Left ventricle myocardium superior (tissue), 1 donor: ENCODE data around the gene NACC2. TPM values are rescaled to one million over a fixed set of nuclear protein-coding genes. Genes with fewer than 3 reads are reported as not detected.
"Not testable (repeated sequence)": the region's sequence is repeated elsewhere in the genome, so short reads cannot be mapped to it uniquely, and the experiment has no call there.

Experiments used
- ATAC-seq: fragments of 200-7000 bp; cut with Tn5 transposase; one replicate; pipeline ENCODE4 v1.9.1; 2020; ENCODE audit warnings: mild to moderate bottlenecking, moderate library complexity
- DNase-seq: peaks from one replicate; pipeline ENCODE4 v3.0.0-alpha.2; 2020
- intact Hi-C: fragments of 100-400 bp; cut with micrococcal nuclease; formaldehyde crosslinking; loops from one replicate; pipeline ENCODE4 v1.11.0; 2022
- total RNA-seq: library from RNA; stranded (reverse); fragmentation: NEBNext Ultra II Directional; extraction: Animal tissue kit (Norgen Biotek cat#: 25700); gene quantifications from one replicate; pipeline ENCODE4 v1.2.1, GENCODE V29; 2021
- donor health status: DM: no; HTN: yes; CAD: no; lungs with severe emphysema.

Gene NACC2
- total RNA-seq, 1 donor from 2014 or later: 39.1 TPM

DNA sequence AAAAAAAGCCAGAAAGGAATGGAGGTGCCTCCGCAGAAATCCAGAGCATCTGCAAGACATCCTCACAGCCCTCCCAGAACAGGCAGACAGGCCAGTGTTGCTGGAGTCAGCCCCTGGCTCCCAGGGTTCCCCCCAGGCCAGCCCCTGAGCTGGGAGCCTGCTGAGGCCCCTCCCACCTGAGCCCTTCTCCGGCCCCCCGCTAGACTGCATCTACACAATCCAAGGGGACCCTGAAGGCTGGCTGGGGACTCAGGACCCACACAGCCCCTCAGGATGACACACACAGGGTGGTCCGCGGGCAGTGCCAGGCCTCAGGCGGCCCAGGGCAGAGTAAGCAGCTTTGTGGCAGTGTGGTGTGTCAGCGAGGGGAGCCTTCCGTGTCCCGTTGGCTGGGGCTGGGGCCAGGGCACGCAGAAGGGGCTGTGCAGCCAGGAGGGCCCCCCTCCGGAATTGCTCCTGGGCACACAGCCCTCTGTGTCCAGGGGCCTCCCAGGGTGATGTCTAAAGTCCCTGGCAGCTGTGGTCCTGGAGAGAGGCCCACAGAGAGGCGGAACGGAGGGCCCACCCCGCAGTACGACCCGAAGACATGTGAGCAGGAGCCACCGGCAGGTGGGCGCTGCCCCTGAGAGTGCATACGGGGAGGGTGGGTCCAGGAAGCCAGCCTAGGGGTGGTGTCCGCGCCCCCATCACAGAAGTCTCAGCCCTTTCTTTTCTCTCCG is 20.7 kb upstream of the NACC2 start:
- DNase-seq (no peak), ATAC-seq (no peak)
- intact Hi-C loops: no loop called here

DNA sequence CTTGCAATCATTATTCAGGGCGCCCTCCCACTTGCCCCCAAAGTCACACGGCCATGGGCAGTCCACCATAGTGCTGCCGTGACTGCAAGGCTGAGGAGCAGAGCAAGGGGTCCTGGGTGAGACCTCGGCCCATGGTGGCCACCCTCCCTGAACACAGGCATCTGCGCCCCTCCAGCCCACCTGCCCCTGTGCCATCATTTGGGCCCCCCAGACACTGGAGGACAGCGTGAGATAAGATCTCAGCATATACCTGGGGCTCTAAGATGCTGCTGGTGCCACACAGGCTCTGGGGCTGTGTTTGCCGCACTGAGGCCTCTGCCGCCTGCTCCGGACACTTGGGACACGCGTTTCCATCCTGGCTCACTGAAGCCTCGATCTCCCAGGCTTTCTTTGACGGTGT is 20.1 kb upstream of the NACC2 start:
- intact Hi-C loops: no loop called here
- no peak for ATAC-seq
- no peak for DNase-seq

DNA sequence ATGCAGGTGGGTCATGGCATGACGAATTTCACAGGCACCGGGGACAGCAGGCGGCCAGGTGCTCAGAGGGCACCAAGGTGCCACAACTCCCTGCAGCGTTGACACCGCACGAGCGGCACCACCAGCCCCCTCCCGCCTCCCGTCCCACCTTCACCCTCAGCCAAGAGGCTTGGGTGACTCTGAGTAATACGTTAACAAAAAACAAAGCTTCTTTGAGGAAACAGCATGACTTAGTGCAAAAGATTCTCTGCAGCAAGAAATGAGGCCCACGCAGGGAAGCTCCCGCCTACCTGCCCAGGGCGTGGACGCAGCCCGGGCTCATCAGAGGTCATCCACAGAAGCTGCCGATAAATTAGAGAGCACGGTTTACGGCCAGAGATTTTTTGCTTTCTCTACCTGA is 19.5 kb upstream of the NACC2 start:
- ATAC-seq (no peak), DNase-seq (no peak)
- intact Hi-C loops: no loop called here

DNA sequence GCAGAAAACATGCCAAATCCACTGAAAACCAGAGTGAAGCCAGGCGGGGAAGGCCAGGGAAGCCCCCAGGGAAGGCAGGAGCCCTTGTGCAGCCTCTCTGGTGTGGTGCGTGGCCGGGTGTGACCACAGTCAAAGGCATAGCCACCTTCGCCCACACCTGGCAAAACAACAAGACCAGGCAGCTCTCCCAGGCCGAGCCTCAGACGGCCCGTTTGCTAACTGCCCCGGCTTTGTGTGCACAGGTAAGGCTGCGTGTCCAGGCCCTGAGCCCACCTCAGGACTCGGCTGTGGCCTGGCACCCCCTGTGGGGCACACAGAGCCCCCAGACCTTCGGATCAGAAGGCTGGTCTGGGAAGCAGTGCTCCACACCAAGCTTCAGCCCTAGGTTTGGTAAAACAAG is 17.5 kb upstream of the NACC2 start:
- ATAC-seq: no peak
- no peak for DNase-seq
- intact Hi-C loops: no loop called here

DNA sequence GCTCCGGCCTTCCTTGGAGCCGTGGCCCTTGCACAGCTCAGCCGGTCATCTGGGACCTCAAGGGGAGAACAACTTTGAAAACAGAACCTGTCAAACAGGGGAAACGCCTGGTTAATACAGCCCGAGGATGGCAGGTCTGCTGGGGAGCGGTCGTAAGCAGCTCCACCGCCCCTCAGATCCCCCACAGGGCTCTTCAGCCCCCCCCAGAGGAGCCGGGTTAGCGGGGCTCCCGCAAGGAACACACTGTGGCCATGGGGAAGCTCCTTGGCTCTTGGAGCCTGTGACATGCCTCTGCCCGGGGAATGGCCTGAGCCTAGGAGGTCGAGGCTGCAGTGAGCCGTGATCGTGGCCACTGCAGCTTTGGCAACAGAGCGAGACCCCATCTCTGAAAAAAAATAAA is 16.8 kb upstream of the NACC2 start:
- intact Hi-C loops: no loop called here
- ATAC-seq: no peak
- no peak for DNase-seq

DNA sequence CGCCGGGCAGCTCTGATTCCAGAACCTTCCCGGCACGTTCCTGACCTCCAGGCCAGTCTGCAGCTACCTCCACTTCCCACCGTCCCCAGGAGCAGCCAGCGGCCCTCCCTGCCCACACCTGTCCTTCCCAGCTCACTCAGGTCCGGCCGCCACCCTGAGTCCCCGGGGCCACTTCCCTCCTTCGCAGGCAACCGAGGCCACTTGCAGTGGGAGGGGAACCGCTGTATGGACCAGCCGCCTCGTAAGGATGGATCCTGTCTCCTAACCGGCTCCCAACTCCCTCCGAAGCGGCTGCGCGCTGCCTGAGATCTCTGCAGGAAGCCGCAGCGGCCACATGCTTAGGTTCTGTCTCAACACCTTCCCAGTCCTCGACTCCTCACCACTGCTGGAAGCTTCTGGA is 16.1 kb upstream of the NACC2 start:
- DNase-seq (peak; percentile 42), ATAC-seq (no peak)
- intact Hi-C loops: no loop called here

DNA sequence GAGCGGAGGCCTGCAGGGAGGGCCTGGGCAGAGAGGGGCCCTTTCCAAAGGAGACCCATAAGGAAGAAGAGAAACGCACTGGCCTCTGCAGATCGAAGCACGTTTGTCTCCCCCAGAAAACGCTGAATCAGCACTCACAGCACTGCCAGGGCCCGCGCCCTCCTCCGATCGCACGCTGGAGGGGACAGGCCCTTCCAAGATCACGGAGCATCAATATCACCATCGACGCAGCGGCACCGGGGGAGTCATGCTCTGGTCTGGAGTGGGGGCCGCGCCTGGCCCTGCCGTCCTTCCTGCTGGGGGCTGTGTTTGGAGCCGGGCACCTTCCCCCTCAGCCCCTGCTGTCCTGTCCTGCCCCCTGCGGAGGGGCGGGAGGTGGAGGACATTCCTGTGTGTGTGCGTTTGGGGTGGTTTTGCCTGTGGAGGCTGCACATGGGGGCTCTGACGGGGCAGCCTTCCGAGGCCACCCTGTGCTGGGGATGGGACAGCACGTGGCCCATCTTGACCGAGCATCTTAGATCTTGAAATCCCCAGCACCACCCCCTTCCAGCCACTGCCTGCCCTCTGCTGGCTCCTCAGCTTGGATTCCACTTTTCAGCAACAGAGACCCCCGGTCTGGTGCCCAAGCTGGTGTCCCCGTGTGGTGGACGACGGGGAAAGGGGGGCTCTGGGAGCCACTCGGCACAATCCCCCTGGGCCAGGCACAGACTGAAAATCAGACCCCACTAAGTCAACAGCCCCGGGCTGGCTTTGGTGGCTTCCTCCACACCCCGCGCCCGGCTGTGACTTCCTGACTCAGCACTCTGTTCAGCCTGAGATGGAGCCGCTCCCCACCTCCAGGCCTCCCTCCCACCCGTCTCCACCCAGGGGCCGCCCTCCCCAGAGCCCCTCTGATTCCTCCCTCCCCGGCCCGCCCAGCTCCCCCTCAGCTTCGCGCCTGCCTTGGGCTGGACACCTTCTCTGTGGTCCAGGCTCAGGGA is 15.3 kb upstream of the NACC2 start:
- ATAC-seq: peak; percentile 5
- DNase-seq: peak; percentile 52

GRCh38 chr9:136109351-136110081 is 14.4 kb upstream of the NACC2 start:
- DNase-seq: peak; percentile 96
- peak; percentile 89 for ATAC-seq
- intact Hi-C loops: no loop called here

More for the DNA sequence above, 15.3 kb upstream of the NACC2 start:
- intact Hi-C loops: no loop called here

DNA sequence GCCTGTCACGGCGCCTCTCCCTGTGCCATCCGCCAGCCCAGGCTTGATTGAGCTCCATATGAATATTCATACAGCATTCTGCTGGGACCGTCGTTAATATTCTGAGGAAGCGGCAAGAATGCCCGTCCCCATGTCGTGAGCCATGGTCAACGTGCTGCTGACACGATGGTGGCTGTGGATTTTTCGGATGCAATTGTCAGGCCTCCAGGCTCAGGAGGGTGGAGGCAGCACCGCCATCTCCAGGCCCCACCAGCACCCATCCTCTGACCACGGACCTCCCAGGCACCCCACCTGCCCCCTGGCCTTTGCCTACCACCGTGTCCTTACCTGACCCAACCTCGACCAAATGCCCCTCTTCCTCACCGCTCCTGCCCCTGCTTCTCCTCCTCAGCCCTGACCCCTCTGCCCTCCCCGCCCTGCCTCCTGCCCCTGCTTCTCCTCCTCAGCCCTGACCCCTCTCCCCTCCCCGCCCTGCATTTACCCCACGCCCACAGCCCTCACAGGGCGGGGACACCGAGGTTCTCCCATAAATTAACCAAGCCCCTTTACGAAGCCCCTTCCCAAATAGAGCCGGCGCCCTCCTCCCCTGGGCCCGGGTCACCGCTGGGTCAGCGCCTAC is 13.7 kb upstream of the NACC2 start:
- intact Hi-C loops: no loop called here
- ATAC-seq: no peak
- no peak for DNase-seq

GRCh38 chr9:136107953-136108647 is 13.0 kb upstream of the NACC2 start:
- no peak for ATAC-seq
- DNase-seq: no peak
- intact Hi-C loops: no loop called here

GRCh38 chr9:136107155-136107952 is 12.3 kb upstream of the NACC2 start:
- no peak for DNase-seq
- no peak for ATAC-seq
- intact Hi-C loops: no loop called here

- peak; percentile 54 for ATAC-seq
- intact Hi-C loops: no loop called here
- DNase-seq: peak; percentile 85
Observed at GRCh38 chr9:136105398-136106135, 10.5 kb upstream of the NACC2 start.

- intact Hi-C loops: no loop called here
- DNase-seq (no peak), ATAC-seq (no peak)
Observed at GRCh38 chr9:136104916-136105315, 9.8 kb upstream of the NACC2 start.

GRCh38 chr9:136104488-136104800 is 9.4 kb upstream of the NACC2 start:
- ATAC-seq (no peak), DNase-seq (no peak)
- intact Hi-C loops: no loop called here

DNA sequence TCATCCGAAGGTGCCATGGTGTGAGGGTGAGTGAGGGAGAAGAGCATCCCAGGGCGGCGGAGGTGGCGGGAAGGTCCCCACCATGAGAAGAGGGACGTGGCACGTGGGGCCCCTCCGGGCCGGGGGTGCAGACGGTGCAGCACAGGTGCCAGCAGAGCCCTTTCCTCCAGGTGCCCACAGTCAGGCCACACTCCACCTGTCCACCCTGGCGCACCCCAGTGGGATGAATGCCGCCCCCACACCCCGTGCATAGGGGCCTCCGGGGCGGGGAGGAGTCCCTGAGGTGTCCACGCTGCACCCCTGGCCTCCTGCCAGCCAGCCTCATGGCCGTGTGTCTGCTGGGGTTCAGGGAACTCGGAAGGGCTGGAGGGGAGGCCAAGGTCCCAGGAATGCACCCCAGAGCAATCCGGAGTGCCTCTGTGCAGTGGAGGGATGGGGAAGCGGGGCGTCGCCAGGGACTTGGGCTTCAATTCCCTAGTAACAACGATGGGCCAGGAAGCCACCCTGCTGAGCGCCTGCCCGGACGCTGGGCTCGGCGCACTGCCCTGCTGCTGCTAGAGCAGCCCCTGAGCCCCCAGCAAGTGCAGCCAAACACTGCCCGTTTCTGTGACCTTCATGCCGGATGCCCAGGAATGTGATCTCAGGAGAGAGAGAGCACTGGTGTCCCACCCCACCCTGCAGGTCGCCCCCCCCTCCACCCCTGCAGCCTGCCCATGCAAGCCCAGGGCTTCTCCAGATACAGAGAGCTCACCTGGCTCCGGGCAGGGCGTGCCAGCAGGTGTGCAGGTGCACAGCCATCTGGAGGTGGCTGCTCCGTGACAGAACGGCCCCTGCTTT is 8.8 kb upstream of the NACC2 start:
- intact Hi-C loops: no loop called here

DNA sequence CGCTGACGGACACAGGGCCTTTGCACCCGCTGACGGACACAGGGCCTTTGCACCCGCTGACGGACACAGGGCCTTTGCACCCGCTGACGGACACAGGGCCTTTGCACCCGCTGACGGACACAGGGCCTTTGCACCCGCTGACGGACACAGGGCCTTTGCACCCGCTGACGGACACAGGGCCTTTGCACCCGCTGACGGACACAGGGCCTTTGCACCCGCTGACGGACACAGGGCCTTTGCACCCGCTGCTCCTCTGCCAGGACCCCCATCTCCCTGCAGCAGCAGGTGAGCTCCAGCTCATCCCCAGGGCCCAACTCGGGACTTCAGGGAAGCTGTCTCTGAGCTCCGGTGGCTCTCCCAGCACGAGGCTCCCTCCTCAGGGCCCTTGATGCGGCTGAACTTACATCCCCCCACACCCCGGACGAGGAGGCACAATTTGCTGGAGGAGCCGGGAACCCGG is 6.6 kb upstream of the NACC2 start:
- intact Hi-C loops, DNase-seq, ATAC-seq: not testable (repeated sequence)

More for the DNA sequence above, 8.8 kb upstream of the NACC2 start:
- DNase-seq: no peak
- ATAC-seq: no peak
